GM12864 (cell line): Measurements from ENCODE around the gene TAP1.
A peak's percentile ranks its signal among the peaks of the same experiment; 100 is the strongest.

Source experiments
- DNase-seq: peaks from one replicate; pipeline ENCODE4 v3.0.0-alpha.2; 2011; ENCODE audit warnings: low read depth
- H3K4me3 ChIP-seq: 2 replicates; pipeline ENCODE4 v1.5.1; 2011; ENCODE audit warnings: mild to moderate bottlenecking, low read depth, low read length, control low read depth
- TF ChIP-seq, protein P1 (sequence below): IDR thresholded peaks from 2 replicates; pipeline ENCODE4 v1.5.1; 2011; ENCODE audit warnings: low read depth, mild to moderate bottlenecking, moderate library complexity, low read length, control low read depth, inconsistent platforms; ENCODE audit errors: missing control alignments

The TAP1 gene

GRCh38 chr6:32803416-32803815 lies 50.1 kb downstream of the TAP1 start:
- TF ChIP-seq, protein P1, sequence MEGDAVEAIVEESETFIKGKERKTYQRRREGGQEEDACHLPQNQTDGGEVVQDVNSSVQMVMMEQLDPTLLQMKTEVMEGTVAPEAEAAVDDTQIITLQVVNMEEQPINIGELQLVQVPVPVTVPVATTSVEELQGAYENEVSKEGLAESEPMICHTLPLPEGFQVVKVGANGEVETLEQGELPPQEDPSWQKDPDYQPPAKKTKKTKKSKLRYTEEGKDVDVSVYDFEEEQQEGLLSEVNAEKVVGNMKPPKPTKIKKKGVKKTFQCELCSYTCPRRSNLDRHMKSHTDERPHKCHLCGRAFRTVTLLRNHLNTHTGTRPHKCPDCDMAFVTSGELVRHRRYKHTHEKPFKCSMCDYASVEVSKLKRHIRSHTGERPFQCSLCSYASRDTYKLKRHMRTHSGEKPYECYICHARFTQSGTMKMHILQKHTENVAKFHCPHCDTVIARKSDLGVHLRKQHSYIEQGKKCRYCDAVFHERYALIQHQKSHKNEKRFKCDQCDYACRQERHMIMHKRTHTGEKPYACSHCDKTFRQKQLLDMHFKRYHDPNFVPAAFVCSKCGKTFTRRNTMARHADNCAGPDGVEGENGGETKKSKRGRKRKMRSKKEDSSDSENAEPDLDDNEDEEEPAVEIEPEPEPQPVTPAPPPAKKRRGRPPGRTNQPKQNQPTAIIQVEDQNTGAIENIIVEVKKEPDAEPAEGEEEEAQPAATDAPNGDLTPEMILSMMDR: no peak
- H3K4me3 ChIP-seq: no peak overlapping the region
- no peak for DNase-seq

DNA sequence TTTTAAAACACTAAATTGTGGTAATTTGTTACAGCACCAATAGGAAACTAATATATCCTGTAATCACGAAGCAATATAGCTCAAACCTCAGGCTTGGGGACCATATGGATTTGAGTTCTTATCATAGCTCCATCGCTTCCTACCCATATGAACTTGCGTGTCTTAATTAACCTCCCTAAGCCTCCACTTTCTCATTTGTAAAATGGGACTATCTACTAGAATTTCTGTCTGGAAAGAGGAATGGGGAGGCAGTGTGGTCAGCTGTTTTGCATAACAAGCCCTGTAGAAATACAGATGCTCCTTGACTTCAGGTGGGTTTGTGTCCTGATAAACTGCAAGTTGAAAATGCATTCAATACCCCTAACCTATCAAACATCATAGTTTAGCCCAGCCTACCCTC lies 53.8 kb downstream of the TAP1 start:
- DNase-seq: no peak
- H3K4me3 ChIP-seq: no peak overlapping the region
- TF ChIP-seq, protein P1: no peak

DNA sequence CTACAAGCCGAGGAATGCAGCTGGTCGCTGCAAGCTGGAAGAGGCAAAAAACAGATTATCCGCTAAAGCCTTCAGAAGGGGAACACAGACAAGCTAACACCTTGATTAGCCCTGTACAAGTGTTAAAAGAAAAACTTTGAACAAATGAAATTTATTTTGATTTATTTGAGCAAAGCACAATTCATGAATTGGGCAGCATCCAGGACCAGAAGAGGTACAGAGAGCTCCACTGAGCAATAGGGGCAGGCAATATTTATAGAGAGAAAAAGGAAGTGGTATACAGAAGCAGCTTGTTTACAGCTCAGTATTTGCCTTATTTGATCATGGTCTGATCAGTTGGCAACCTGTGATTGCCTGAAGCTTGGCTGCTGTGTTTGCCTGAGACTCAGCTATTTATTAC lies 54.3 kb downstream of the TAP1 start:
- TF ChIP-seq, protein P1: no peak
- H3K4me3 ChIP-seq: no peak overlapping the region
- DNase-seq: no peak

- peak overlapping the region; percentile 26; the same call in 1 of the 2 replicates for H3K4me3 ChIP-seq
- DNase-seq: no peak
- TF ChIP-seq, protein P1: peak; percentile 82
These were observed 56.4 kb downstream of the TAP1 start for GRCh38 chr6:32796848-32797776.
